Measurements from ENCODE around the gene GLO1.

DNA sequence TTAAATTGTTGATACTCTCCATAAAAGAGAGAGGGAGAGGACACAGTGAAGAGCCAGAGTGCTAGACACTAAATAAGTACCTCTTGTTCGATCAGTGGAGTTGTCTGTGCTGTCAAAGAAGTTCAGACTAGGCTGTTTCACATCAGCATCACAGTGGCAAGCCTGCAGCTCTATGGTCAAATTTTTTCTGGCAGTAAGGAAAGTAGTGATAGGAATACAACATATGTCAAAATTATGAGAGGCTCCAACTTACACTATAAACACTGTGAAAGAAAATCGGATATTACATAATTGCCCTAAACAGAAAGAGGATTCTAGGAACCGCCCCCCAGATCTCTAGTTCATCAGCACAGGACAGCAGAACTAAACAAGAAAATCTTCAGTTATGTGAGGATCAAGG, 35.3 kb upstream of the GLO1 start:
- TF ChIP-seq POLR2AphosphoS5 (IDR thresholded peaks at IDR 0.05; ENCODE audit: low read depth, low read length) (no peak), SIN3A (IDR thresholded peaks at IDR 0.05; ENCODE audit: borderline replicate concordance, insufficient read depth, low read length) (no peak)
